Stimulated activated CD4-positive, alpha-beta T cell treated with anti-CD3 and anti-CD28 coated beads, Interleukin-15, amount 100 ng/mL, for 48 hours (primary cell): Measurements from ENCODE around the gene PLEKHA7.

ENCODE experiments used
- DNase-seq, 2 donors: peaks; one replicate each; pipeline ENCODE4 v3.0.0-alpha.2; 2020; ENCODE audit warnings: low read depth in 2 of 2

PLEKHA7 gene

DNA sequence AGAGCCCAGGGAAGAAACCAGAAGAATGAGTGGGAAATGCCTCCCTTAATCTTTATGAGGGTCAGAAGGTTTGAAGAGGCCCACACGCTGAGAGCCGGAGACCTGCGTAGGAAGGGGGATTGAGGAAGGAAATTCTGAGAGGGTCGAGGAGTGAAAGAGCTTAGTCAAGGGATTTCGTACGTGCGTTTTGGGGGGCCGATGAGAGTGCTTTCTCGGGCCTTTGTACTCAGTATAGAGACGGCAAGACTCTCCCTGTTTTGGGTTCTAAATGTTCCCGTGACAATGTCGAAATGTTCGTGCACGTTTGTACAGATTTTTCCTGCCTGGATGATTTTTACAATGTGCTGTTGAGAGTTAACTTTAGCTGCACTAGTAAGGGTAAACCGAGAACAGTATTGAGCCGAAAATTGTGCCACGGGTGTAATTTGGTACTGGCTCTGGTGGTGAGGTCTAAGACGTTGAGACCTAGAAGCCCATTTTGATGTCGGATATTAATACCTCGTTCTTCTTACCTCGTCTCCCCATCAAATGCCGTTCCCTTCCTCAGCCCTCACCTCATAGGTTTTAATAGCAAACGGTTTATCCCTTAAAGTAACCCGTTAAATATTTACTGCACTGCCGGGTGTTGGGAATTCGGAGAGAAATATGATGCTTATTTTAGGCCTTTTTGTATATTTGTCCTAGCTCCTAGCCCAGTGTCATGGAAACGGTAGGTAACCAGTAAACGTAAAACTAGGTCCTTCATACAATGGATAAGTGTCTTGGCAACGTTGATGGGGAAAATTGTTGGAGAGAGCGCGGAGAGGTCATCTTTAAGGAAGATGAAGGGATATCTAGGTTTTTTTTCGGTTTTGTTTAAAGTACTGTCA, 275.0 kb downstream of the PLEKHA7 start:
- no peak for DNase-seq

- DNase-seq, result peak; percentile 89
Observed at GRCh38 chr11:16738193-16738946, 275.8 kb downstream of the PLEKHA7 start, which contains the start of gene C11orf58. Gene C11orf58 (plus strand): TSS chr11:16738647. CDS start chr11:16738779, 132 bp downstream.

DNA sequence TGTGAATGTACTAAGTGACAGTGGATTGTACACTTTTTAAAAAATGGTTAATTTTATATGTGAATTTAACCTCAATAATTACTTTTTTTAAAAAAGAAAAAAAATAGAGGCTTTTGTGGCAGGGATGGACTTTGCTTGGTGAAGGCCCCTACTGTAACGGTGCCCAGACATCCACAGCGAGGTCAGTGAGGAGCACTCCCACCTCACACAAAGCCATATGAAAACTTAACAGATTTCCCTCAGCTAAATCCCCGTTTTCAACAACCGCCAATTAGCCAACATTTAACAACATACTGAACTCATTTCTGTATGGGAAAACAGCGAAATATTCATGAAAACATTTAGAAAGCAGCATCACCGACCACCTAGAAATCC, 276.4 kb downstream of the PLEKHA7 start:
- no peak for DNase-seq
